ENCODE data around the gene DEGS1.
A peak's percentile ranks its signal among the peaks of the same experiment; 100 is the strongest.
"Not testable (repeated sequence)": the region's sequence is repeated elsewhere in the genome, so short reads cannot be mapped to it uniquely, and the experiment has no call there.

The DEGS1 gene

GRCh38 chr1:224180783-224181452 is 2.1 kb upstream of the DEGS1 start:
- no peak for DNase-seq (ENCODE audit: low read depth in 4 of 4, low spot score in 1 of 4)

DNA sequence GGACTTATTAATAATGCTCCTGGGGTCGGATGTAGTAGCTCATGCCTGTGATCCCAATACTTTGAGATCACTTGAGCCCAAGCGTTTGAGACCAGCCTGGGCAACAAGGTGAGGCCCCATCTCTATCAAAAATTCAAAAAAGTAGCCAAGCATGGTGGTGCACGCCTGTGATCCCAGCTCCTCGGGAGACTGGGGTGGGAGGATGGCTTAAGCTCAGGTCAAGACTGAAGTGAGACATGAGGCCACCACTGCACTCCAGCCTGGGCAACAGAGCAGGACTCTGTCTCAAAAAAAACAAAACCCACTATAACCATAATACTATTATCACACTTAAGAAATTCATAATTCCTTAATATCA is 1.6 kb upstream of the DEGS1 start:
- no peak for DNase-seq (ENCODE audit: low read depth in 4 of 4, low spot score in 1 of 4)

DNA sequence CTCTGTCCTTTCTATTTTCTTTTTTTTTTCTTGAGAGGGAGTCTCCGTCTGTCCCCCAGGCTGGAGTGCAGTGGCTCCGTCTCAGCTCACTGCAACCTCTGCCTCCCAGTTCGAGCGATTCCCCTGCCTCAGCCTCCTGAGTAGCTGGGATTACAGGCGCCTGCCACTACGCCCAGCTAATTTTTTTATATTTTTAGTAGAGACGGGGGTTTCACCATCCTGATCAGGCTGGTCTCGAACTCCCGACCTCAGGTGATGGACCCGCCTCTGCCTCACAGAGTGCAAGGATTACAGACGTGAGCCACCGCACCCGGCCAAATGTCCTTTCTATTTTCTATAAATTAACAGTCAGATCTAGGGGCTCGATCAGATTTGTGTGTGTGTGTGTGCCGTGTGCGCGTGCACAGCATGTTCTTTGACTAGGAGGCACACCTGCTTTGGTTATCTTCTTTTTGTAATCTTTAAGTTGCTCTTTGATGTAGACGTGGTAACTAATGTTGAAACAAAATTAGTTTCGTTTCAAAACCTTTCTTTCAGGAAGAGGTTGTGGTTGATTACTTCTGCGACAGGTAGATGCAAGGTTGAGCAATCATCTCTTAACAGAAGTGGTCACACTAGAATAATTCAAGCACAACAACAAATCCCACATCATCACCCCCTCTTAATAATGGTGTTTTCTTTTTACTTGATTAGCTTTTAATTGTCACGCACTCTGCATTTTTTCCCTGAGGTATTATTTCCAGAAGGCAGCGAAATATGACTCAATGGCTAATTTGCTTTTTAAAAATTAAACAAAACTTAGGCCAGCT is 779 bp upstream of the DEGS1 start:
- DNase-seq (ENCODE audit: low read depth in 4 of 4, low spot score in 1 of 4), result no peak

DNA sequence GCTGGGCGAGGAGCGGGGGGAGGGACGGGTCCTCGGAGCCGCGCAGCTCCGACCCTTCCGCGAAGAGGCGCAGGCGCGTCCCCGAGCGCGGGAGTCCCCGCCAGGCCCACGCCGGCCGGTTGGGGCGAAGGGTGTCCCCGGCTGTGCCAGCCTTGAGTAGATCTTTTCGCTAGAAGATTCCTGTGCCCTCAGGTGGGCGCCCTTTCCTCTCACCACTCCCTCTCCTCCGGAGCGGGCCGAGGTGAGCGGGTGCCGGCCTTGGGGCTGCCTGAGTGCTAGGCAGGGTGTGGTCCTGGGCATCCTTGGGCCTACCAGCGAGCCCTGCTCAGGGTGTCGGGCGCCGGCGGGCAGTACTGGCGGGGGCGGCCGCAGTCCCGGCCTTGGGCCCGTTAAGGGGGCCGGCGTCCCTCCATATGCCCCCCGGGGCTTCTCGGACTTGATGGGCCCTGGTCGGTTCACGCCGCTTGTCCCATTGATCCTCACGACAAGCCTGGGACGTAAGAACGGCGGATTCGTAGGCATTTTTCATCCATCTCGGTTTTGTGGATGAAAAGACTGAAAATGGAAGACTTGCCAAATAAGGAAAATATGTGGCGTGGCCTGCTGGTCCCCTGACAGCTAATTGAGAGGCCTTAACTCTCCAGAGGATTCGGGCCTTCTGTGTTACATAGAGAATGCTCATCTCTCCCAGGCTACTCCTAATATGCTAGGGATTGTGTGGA is 712 bp downstream of the DEGS1 start:
- peak in 3 of 4 experiments; percentile 21 to 54 (median 43) for DNase-seq (ENCODE audit: low read depth in 4 of 4, low spot score in 1 of 4)

DNA sequence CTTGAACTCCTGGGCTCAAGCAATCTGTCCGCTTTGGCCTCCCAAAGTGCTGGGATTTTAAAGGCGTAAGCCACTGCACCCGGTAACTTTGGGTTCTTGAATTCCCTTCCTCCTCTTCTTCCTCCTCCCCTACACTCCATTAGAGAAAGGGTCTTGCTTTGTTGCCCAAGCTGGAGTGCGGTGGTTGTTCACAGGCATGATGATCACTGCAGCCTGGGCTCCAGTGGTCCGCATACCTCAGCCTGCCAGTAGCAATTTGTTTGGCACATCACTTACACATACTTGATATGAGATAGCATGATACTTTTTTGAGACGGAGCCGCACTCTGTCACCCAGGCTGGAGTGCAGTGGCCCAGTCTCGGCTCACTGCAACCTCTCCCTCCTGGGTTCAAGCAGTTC is 2.2 kb downstream of the DEGS1 start:
- no peak for DNase-seq (ENCODE audit: low read depth in 4 of 4, low spot score in 1 of 4)

DNA sequence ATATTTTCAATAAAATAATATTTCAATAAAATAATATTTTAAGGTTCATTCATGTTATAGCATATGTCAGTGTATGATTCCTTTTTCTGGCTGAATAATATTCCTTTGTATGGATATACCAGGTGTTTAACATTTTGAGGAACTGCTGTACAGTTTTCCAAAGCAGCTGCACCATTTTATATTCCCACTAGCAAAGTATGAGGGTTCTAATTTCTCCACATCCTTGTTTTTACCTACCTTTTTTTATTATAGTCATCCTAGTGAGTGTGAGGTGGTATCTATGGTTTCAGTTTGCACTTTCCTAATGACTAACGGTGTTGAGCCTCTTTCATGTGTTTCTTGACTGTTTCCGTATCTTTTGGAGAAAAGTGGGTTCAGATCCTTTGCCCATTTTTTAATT is 5.2 kb downstream of the DEGS1 start:
- no peak for DNase-seq (ENCODE audit: low read depth in 4 of 4, low spot score in 1 of 4)

- DNase-seq (ENCODE audit: low read depth in 4 of 4, low spot score in 1 of 4), result no peak
Observed at GRCh38 chr1:224189561-224189960, 6.5 kb downstream of the DEGS1 start.

- DNase-seq (ENCODE audit: low read depth in 4 of 4, low spot score in 1 of 4), result no peak
Observed at GRCh38 chr1:224192082-224192788, 9.2 kb downstream of the DEGS1 start.

DNA sequence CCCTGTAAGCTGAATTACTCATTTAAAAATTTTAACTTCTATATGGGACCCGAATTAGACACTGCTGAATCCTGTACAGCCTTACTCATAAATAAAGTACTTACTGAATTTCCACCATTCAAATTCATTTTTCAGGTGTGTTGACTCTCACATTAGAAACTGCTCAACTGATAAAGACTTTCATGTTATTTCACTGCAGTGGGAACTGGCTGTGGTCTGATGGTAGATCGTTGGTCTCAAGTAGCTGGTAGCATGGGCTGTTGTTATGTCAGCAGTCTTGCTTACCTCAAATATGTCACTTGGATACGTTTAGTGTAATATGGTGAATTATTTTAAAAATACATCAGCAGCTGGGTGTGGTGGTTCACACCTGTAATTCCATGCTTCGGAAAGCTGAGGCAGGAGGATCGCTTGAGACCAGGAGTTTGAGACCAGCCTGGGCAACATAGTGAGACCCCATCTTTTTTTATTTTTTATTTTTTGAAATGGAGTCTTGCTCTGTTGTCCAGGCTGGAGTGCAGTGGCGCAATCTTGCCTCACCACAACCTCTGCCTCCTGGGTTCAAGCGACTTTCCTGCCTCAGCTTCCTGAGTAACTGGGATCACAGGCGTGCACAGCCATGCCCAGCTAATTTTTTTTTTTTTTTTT is 10.4 kb downstream of the DEGS1 start:
- no peak for DNase-seq (ENCODE audit: low read depth in 4 of 4, low spot score in 1 of 4)

DNA sequence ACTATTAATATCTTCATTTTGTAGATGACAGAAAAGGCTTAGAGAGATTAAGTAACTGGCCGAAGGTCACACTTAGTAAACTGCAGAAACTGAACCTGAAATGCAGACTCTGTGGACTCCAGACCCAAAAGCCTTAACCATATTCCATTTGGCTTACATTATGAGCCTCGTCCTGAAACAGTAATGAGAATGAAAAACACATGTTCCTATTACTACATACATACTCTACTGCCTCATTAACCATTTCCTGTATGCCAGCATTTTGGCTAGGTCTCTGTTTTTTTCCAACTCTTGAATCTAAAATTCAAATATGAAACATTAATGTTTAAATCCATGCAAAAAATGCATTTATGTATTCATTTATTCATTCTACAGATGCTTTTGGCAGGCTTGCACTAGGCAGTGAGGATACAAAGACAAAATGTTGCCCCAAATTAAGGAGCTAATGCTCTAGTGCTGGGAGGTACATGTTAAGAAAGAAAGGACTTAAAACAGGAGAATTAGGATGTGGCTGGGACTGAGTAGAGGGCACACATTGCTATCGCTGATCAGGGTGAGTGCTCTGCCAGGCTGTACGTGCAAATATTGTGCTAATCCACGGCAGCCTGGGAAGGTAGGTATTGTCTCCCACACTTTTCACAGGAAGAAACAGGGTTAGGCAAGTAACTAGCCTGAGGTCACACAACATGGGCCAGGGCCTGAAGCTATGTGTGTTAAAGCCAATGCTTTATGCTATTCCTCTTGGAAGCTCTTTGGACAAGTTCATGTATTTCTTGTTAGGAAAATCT is 14.0 kb downstream of the DEGS1 start:
- no peak for DNase-seq (ENCODE audit: low read depth in 4 of 4, low spot score in 1 of 4)

DNA sequence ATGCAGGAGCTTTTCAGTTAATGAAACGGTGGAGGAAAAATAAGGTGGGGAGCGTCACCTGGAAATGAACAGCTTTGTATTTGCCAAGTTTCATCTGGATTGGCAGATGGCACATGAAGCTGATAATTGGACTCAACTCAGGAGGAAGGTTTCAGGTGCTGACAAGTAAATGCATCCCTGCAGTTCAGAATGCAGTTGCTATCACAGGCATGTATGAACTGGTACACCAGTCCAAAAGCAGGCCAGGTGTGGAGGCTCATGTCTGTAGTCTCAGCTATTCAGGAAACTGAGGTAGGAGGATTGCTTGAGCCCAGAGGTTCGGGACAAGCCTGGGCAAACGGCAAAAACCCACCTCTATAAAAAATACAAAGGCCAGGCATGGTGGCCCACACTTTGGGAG is 15.5 kb downstream of the DEGS1 start:
- no peak for DNase-seq (ENCODE audit: low read depth in 4 of 4, low spot score in 1 of 4)

DNA sequence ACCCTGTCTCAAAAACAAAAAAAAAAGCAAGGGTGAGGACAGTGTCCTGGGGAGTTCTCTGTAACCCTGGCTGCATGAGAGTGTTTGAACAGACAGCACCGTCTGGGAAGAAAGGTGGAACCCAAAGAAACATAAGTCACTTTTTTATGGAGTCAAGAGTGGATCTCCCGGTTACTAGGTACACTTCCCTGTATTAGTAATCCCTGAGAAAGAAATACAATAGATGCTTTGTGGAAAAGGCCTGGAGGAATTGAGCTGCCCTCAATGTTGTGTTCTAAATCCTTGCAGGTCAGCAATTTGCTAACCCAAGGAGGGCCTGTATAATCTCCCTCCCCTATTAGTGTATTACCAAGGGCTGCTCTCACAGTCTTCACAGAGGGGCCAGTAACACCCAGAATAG is 16.6 kb downstream of the DEGS1 start:
- no peak for DNase-seq (ENCODE audit: low read depth in 4 of 4, low spot score in 1 of 4)

- DNase-seq (ENCODE audit: low read depth in 4 of 4, low spot score in 1 of 4), result no peak
Observed at GRCh38 chr1:224201383-224201782, 18.3 kb downstream of the DEGS1 start.

- DNase-seq (ENCODE audit: low read depth in 4 of 4, low spot score in 1 of 4), result no peak
Observed at GRCh38 chr1:224201853-224202252, 18.8 kb downstream of the DEGS1 start.

DNA sequence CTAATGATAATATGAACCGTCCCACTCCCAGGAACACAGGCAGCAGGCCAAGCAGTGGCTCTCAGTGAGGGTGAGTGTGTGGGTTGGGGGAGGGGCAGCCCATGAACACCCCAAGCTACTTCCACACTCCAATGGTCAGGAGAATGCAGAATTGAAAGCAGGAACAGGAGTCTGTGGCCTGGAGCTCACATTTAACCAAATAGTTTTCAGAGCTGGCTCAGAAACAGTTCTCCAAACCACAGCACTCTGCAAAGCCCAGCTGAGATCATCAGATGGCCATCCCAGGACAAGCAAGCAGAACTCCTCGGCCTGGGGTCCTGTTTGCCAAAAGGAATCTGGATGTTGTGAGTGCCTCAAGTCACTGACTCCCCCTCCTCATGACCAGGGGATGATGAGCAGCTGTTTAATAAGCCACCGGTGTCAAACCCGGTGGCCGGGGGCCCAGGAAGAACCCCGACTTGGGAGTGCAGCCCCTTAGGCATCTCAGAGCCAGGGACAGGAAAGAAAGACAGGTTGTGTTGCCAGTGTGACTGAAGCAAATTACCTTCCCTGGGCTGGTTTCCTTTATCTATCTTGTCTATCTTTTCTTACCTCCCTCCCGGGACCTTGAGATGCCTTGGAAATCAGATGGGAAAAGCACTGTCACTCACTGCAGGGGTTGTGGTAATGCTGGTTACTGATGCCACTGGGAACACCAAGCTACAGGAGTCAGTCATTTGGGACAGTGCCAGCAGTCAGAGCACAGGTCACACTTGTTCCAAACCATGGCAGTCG is 20.4 kb downstream of the DEGS1 start:
- DNase-seq (ENCODE audit: low read depth in 4 of 4, low spot score in 1 of 4), result no peak

DNA sequence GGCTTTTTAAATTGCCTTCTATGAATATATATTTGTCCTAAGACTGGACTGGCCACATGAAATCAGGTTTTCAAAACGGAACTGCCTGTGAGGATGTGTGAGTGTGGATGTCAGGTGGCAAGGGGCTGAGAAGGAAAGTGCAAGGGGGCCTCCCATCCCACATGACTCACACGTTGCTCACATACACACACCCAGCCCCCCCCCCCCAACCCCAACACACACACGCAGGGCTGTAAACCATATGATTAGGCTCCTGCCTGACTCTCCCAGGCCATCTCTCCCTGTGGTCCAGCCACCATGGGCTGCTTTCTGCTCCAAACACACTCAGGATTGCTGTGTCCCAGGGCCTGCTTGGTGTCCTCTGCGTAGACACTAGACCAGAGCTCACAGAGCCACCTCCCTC is 22.4 kb downstream of the DEGS1 start:
- DNase-seq (ENCODE audit: low read depth in 4 of 4, low spot score in 1 of 4), result peak in 3 of 4 experiments; percentile 7 to 39 (median 10)

DNA sequence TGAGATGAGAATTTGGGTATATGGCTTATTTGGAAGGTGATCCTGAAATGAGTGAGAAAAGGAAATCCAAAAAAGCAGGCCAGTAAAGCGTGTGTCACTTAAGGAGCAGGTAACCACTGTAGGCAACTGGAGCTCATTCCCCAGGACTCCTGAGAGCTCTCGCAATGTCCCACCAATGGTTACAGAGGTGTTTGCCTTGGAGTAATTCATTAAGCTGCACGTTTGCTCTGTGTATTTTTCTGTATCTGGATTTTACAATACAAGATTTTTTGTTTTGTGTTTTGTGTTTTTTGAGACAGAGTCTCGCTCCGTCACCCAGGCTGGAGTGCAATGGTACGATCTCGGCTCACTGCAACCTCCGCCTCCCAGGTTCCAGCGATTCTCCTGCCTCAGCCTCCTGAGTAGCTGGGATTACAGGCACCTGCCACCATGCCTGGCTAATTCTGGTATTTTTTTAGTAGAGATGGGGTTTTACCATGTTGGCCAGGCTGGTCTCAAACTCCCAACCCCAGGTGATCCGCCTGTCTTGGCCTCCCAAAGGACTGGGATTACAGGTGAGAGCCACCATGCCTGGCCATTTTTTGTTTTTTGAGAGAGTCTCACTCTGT is 23.0 kb downstream of the DEGS1 start:
- DNase-seq (ENCODE audit: low read depth in 4 of 4, low spot score in 1 of 4), result not testable (repeated sequence)

DNA sequence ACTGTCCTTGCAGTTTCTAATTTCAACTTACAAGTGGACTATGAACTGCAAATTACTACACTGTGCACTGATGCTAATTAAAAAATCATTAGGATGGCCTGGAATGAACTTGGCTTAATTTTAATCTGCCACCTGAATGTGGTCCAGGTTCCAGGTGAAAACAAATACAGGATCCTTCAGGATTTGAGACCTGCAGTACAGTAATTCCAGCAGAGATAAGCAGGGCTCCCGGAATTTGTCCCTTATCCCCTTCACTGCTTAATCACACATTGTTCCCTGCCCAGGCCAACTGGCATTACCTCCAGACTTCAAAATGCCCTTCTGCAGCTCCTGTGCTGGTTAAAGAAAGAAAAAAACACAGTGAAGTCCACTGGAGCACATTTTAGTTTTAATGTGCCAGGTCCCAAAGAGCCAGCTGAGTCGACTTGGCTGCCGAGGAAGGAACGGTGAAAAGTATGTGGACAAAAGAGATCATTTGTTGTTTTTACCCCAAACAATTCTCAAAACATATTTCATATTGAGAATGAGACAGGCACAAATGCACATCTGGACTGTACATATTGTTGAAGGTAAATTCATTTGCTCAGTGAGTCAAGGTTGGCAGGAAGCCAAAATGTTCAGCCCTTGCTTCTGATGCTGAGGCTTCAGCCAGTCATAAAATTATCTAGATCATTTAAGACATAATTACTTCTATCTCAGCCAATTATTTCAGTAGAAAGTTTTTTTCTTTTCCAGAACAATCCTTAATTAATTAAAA is 28.3 kb downstream of the DEGS1 start:
- no peak for DNase-seq (ENCODE audit: low read depth in 4 of 4, low spot score in 1 of 4)

Data from stimulated activated CD4-positive, alpha-beta T cell treated with anti-CD3 and anti-CD28 coated beads, Interleukin-1b, Interleukin-23, amount 100 ng/mL, for 24 hours (primary cell).